GM18505 (cell line): Measurements from ENCODE around the gene EPN2.

Experiments used
- ATAC-seq: cut with Tn5 transposase; IDR thresholded peaks from one replicate; pipeline ENCODE4 v1.9.1; 2021; ENCODE audit not compliant: unreplicated experiment
- POLR2A ChIP-seq: IDR thresholded peaks from 4 replicates; pipeline ENCODE4 v1.6.1; 2011; ENCODE audit warnings: borderline replicate concordance; ENCODE audit not compliant: insufficient read depth, insufficient read length; ENCODE audit errors: extremely low read depth

The EPN2 gene

GRCh38 chr17:19253112-19253511 lies 15.9 kb downstream of the EPN2 start:
- TF ChIP-seq POLR2A = no peak
- ATAC-seq = no peak

GRCh38 chr17:19254651-19255050 lies 17.5 kb downstream of the EPN2 start:
- ATAC-seq = no peak
- TF ChIP-seq POLR2A = no peak

- no peak for ATAC-seq
- TF ChIP-seq POLR2A = no peak
Measured at GRCh38 chr17:19255279-19255678, 18.1 kb downstream of the EPN2 start.

GRCh38 chr17:19258371-19258770 lies 21.2 kb downstream of the EPN2 start:
- TF ChIP-seq POLR2A = no peak
- no peak for ATAC-seq

- no peak for TF ChIP-seq POLR2A
- no peak for ATAC-seq
Measured at GRCh38 chr17:19260958-19261357, 23.8 kb downstream of the EPN2 start.

GRCh38 chr17:19261426-19261825 lies 24.3 kb downstream of the EPN2 start:
- no peak for TF ChIP-seq POLR2A
- ATAC-seq = no peak

- no peak for TF ChIP-seq POLR2A
- no peak for ATAC-seq
Measured at GRCh38 chr17:19262650-19263631, 25.8 kb downstream of the EPN2 start.

GRCh38 chr17:19263641-19264051 lies 26.5 kb downstream of the EPN2 start:
- TF ChIP-seq POLR2A = no peak
- ATAC-seq = no peak

- TF ChIP-seq POLR2A = no peak
- no peak for ATAC-seq
Measured at GRCh38 chr17:19264268-19264667, 27.1 kb downstream of the EPN2 start.

- ATAC-seq = no peak
- no peak for TF ChIP-seq POLR2A
Measured at GRCh38 chr17:19264681-19265080, 27.5 kb downstream of the EPN2 start.

GRCh38 chr17:19265755-19266154 lies 28.6 kb downstream of the EPN2 start:
- no peak for ATAC-seq
- TF ChIP-seq POLR2A = no peak

GRCh38 chr17:19268611-19269010 lies 31.4 kb downstream of the EPN2 start:
- no peak for ATAC-seq
- TF ChIP-seq POLR2A = no peak

- no peak for ATAC-seq
- TF ChIP-seq POLR2A = no peak
Measured at GRCh38 chr17:19269106-19269505, 31.9 kb downstream of the EPN2 start.

GRCh38 chr17:19269641-19270040 lies 32.5 kb downstream of the EPN2 start:
- ATAC-seq = no peak

GRCh38 chr17:19270347-19270703 lies 33.2 kb downstream of the EPN2 start:
- TF ChIP-seq POLR2A = no peak
- no peak for ATAC-seq

More at GRCh38 chr17:19269641-19270040, 32.5 kb downstream of the EPN2 start:
- no peak for TF ChIP-seq POLR2A
